ENCODE measurements around the gene TARS1.
A peak's percentile ranks its signal among the peaks of the same experiment; 100 is the strongest.

TARS1 gene

GRCh38 chr5:33441241-33442177 lies 744 bp downstream of the TARS1 start:
- peak; percentile 73 for DNase-seq

- no peak for DNase-seq
Measured at GRCh38 chr5:33444542-33444941, 3.8 kb downstream of the TARS1 start.

GRCh38 chr5:33445798-33446197 lies 5.0 kb downstream of the TARS1 start:
- no peak for DNase-seq

GRCh38 chr5:33448118-33448517 lies 7.4 kb downstream of the TARS1 start:
- DNase-seq: no peak

- no peak for DNase-seq
Measured at GRCh38 chr5:33457126-33457525, 16.4 kb downstream of the TARS1 start.

- no peak for DNase-seq
Measured at GRCh38 chr5:33457817-33458216, 17.1 kb downstream of the TARS1 start.

- no peak for DNase-seq
Measured at GRCh38 chr5:33460210-33460609, 19.4 kb downstream of the TARS1 start.

- no peak for DNase-seq
Measured at GRCh38 chr5:33462456-33462855, 21.7 kb downstream of the TARS1 start.

- no peak for DNase-seq
Measured at GRCh38 chr5:33465120-33465519, 24.4 kb downstream of the TARS1 start.

GRCh38 chr5:33468775-33469435 lies 28.1 kb downstream of the TARS1 start:
- DNase-seq: no peak

GRCh38 chr5:33470544-33470943 lies 29.8 kb downstream of the TARS1 start:
- peak; percentile 47 for DNase-seq

GRCh38 chr5:33472805-33473409 lies 32.1 kb downstream of the TARS1 start:
- no peak for DNase-seq

GRCh38 chr5:33474004-33474403 lies 33.2 kb downstream of the TARS1 start:
- DNase-seq: no peak

GRCh38 chr5:33474931-33475499 lies 34.2 kb downstream of the TARS1 start:
- no peak for DNase-seq

GRCh38 chr5:33475706-33476105 lies 34.9 kb downstream of the TARS1 start:
- DNase-seq: no peak

GRCh38 chr5:33476992-33477391 lies 36.2 kb downstream of the TARS1 start:
- no peak for DNase-seq

GRCh38 chr5:33477816-33478215 lies 37.1 kb downstream of the TARS1 start:
- no peak for DNase-seq

GRCh38 chr5:33479311-33479710 lies 38.5 kb downstream of the TARS1 start:
- no peak for DNase-seq

GRCh38 chr5:33480876-33481275 lies 40.1 kb downstream of the TARS1 start:
- DNase-seq: no peak

- DNase-seq: no peak
Measured at GRCh38 chr5:33482335-33482734, 41.6 kb downstream of the TARS1 start.

GRCh38 chr5:33487236-33487635 lies 46.5 kb downstream of the TARS1 start:
- no peak for DNase-seq

- no peak for DNase-seq
Measured at GRCh38 chr5:33488558-33489355, 48.0 kb downstream of the TARS1 start.
